B cell (primary cell): ENCODE data around the gene ODF2L. TPM values are rescaled to one million over a fixed set of nuclear protein-coding genes. Genes with fewer than 3 reads are reported as not detected.

Source experiments
- ATAC-seq: fragments of 200-7000 bp; cut with Tn5 transposase; one replicate; pipeline ENCODE4 v1.10.0; 2021; ENCODE audit warnings: low read depth, mild to moderate bottlenecking, moderate number of reproducible peaks, moderate library complexity
- CTCF ChIA-PET: fragments of 350-600 bp; sonication (Branson Sonifier 250); formaldehyde crosslinking; loops from one replicate; lab custom pipeline; 2021; ENCODE audit warnings: antibody characterized with exemption, inconsistent platforms; lab: Charles Lee
- POLR2A ChIA-PET: fragments of 350-600 bp; sonication (Branson Sonifier 250); formaldehyde crosslinking; loops from one replicate; lab custom pipeline; 2021; ENCODE audit warnings: antibody characterized with exemption; lab: Charles Lee
- DNase-seq: peaks from one replicate; pipeline ENCODE4 v3.0.0; 2013
- H2AFZ ChIP-seq: 2 replicates; pipeline ENCODE4 v1.6.1; 2012; ENCODE audit warnings: mild to moderate bottlenecking, low read depth, low read length; ENCODE audit not compliant: insufficient read depth, poor library complexity, severe bottlenecking
- H3K27ac ChIP-seq, 2 donors: 1 replicate in 1 of 2; 2 replicates in 1 of 2; pipeline ENCODE4 v1.5.1; 2012 to 2013; ENCODE audit warnings: low read length in 2 of 2, mild to moderate bottlenecking in 2 of 2, moderate library complexity in 1 of 2
- H3K27me3 ChIP-seq, 4 experiments: fragments of 200-600 bp in 1 of 4; sonication (generic) in 1 of 4; replicated peaks in 1 of 4; 1 replicate in 2 of 4; 2 replicates in 2 of 4; pipeline versions ENCODE4 v1.6.1 to v1.7.0; 2013 to 2016; ENCODE audit warnings: low read length in 3 of 4, mild to moderate bottlenecking in 2 of 4, mixed read lengths in 1 of 4, moderate library complexity in 1 of 4; ENCODE audit not compliant: insufficient read depth in 4 of 4, control insufficient read depth in 3 of 4; ENCODE audit errors: control extremely low read depth in 1 of 4
- H3K36me3 ChIP-seq, 2 experiments: replicated peaks in 1 of 2; 1 replicate in 1 of 2; 2 replicates in 1 of 2; pipeline versions ENCODE4 v1.6.1 to v1.7.1; 2013; ENCODE audit warnings: low read length in 1 of 2; ENCODE audit not compliant: insufficient read depth in 2 of 2, control insufficient read depth in 1 of 2; ENCODE audit errors: control extremely low read depth in 1 of 2, extremely low read depth in 1 of 2
- H3K4me1 ChIP-seq, 2 donors: fragments of 200-600 bp in 1 of 2; sonication (generic) in 1 of 2; 1 replicate in 1 of 2; 2 replicates in 1 of 2; pipeline versions ENCODE4 v1.5.1 to v1.6.1; 2013 to 2017; ENCODE audit warnings: low read length in 2 of 2; ENCODE audit not compliant: control insufficient read depth in 2 of 2, insufficient read depth in 2 of 2
- H3K4me2 ChIP-seq: replicated peaks from 2 replicates; pipeline ENCODE3; 2012; ENCODE audit warnings: mild to moderate bottlenecking, low read depth, low read length; ENCODE audit not compliant: poor library complexity, severe bottlenecking
- H3K4me3 ChIP-seq, 5 experiments: fragments of 200-600 bp in 1 of 5; sonication (generic) in 1 of 5; 1 replicate in 3 of 5; 2 replicates in 2 of 5; pipeline versions ENCODE4 v1.5.1 to v1.7.0; 2011 to 2016; ENCODE audit warnings: low read length in 4 of 5, mild to moderate bottlenecking in 4 of 5, low read depth in 2 of 5, control low read depth in 1 of 5, moderate library complexity in 1 of 5; ENCODE audit not compliant: insufficient read depth in 1 of 5; ENCODE audit errors: control extremely low read depth in 1 of 5, extremely low read depth in 1 of 5
- H3K79me2 ChIP-seq: fragments of 200-600 bp; sonication (generic); one replicate; pipeline ENCODE4 v1.6.0; 2016; ENCODE audit warnings: low read length; ENCODE audit not compliant: control insufficient read depth, insufficient read depth
- H3K9ac ChIP-seq: fragments of 200-600 bp; sonication (generic); 2 replicates; pipeline ENCODE4 v1.6.1; 2017; ENCODE audit warnings: mild to moderate bottlenecking, low read length, moderate library complexity
- H3K9me3 ChIP-seq, 3 donors: one replicate each; pipeline versions ENCODE4 v1.6.1 to v1.7.1; 2013; ENCODE audit warnings: low read length in 2 of 3; ENCODE audit not compliant: control insufficient read depth in 2 of 3, insufficient read depth in 1 of 3; ENCODE audit errors: control extremely low read depth in 1 of 3
- H4K20me1 ChIP-seq: 2 replicates; pipeline ENCODE4 v1.6.0; 2012; ENCODE audit warnings: mild to moderate bottlenecking, low read length; ENCODE audit not compliant: insufficient read depth, control insufficient read depth, poor library complexity, severe bottlenecking
- H3K27ac Mint-ChIP-seq: one replicate; pipeline ENCODE4 v1.8.0; 2021; ENCODE audit warnings: mixed read lengths
- H3K27me3 Mint-ChIP-seq: one replicate; pipeline ENCODE4 v1.8.0; 2021; ENCODE audit warnings: mixed read lengths
- H3K4me1 Mint-ChIP-seq: one replicate; pipeline ENCODE4 v1.8.0; 2021; ENCODE audit warnings: mixed read lengths
- H3K4me3 Mint-ChIP-seq: one replicate; pipeline ENCODE4 v1.8.0; 2021; ENCODE audit warnings: mixed read lengths
- H3K9me3 Mint-ChIP-seq: one replicate; pipeline ENCODE4 v1.8.0; 2022; ENCODE audit warnings: mixed read lengths; ENCODE audit not compliant: insufficient read depth
- CTCF ChIP-seq: fragments of 200-600 bp; IDR thresholded peaks from one replicate; pipeline ENCODE4 v1.8.0; 2022; ENCODE audit warnings: antibody characterized with exemption, mild to moderate bottlenecking
- EZH2 ChIP-seq: IDR thresholded peaks from 2 replicates; pipeline ENCODE4 v1.6.1; 2012; ENCODE audit warnings: borderline replicate concordance, low read depth, mild to moderate bottlenecking, moderate library complexity, low read length; ENCODE audit not compliant: insufficient read depth, poor library complexity, severe bottlenecking
- intact Hi-C: fragments of 100-400 bp; cut with micrococcal nuclease; formaldehyde crosslinking; loops from one replicate; pipeline ENCODE4 v1.10.0; 2022
- polyA plus RNA-seq: library from polyadenylated mRNA; depleted of rRNA; stranded (reverse); fragments of >200 nt; gene quantifications from 2 replicates; pipeline ENCODE4 v1.2.3, GENCODE V29; 2012
- total RNA-seq, 2 donors: library from RNA; stranded (reverse); fragments of 120-200 nt in 1 of 2; gene quantifications; 1 replicate in 1 of 2; 2 replicates in 1 of 2; pipeline versions ENCODE4 v1.2.3 to v1.2.4, GENCODE V29; 2013 to 2022

The ODF2L gene
- total and polyA plus RNA-seq, 2 donors (not counting 1 experiment from before 2014, with no cell fraction given), result 13.0 to 61.3 TPM

GRCh38 chr1:86389307-86389706 is 6.8 kb downstream of the ODF2L start:
- Mint-ChIP-seq H3K27ac (peak overlapping the region; percentile 83), H3K4me3 (peak overlapping the region; percentile 64), H3K27me3 (no peaks in the 10 kb centered on the region), H3K4me1 (peaks cover 32% of the 10 kb centered on the region), H3K9me3 (peaks cover 3% of the 10 kb centered on the region)
- Histone ChIP-seq H4K20me1 (no peaks in the 10 kb centered on the region), H3K36me3 (no peaks in the 10 kb centered on the region), H3K27ac (peak overlapping the region in 1 of 2 donors; percentile 45), H3K9me3 (no peaks in the 10 kb centered on the region), H3K4me3 (no peak overlapping the region), H2AFZ (no peak overlapping the region), H3K4me2 (peak overlapping the region; percentile 1), H3K27me3 (no peaks in the 10 kb centered on the region), H3K9ac (no peak overlapping the region), H3K79me2 (peaks cover 29% of the 10 kb centered on the region), H3K4me1 (peaks cover 0 to 9% of the 10 kb centered on the region in 2 donors)
- ChIA-PET POLR2A (no interaction called here), CTCF (interaction anchor here (1.0 to 1.5 kb wide), 3 partner anchors 9 to 314 kb away, joined by 3 to 8 read pairs (median 8); partner anchors contain the start of gene SH3GLB1)
- TF ChIP-seq CTCF (no peak), EZH2 (no peak)
- intact Hi-C loops, result loop anchor here (10.0 kb wide), 1 partner anchor 685 kb away; the partner anchor contains the start of gene ZNHIT6
- DNase-seq, result no peak
- ATAC-seq, result no peak

- no peak overlapping the region for H3K27ac Mint-ChIP-seq
- no peaks in the 10 kb centered on the region for H3K27me3 ChIP-seq
- DNase-seq, result no peak
- ATAC-seq, result no peak
- no peaks in the 10 kb centered on the region for H3K9me3 ChIP-seq
- H3K4me1 ChIP-seq, result peaks cover 0 to 9% of the 10 kb centered on the region in 2 donors
- H3K27ac ChIP-seq, result no peak overlapping the region
- ChIA-PET POLR2A (no interaction called here), CTCF (interaction anchor here (1.3 to 2.0 kb wide), 2 partner anchors 9 to 85 kb away, joined by 5 to 8 read pairs; no protein-coding TSS in a partner anchor)
- no peaks in the 10 kb centered on the region for H4K20me1 ChIP-seq
- H3K9ac ChIP-seq, result no peak overlapping the region
- H2AFZ ChIP-seq, result no peak overlapping the region
- peaks cover 29% of the 10 kb centered on the region for H3K79me2 ChIP-seq
- H3K27me3 Mint-ChIP-seq, result no peaks in the 10 kb centered on the region
- intact Hi-C loops, result loop anchor here (10.0 kb wide), 1 partner anchor 684 kb away; the partner anchor contains the start of gene ZNHIT6
- no peak overlapping the region for H3K4me3 ChIP-seq
- no peak for TF ChIP-seq CTCF
- no peak for TF ChIP-seq EZH2
- peak overlapping the region; percentile 1 for H3K4me2 ChIP-seq
- no peak overlapping the region for H3K4me3 Mint-ChIP-seq
- peaks cover 3% of the 10 kb centered on the region for H3K9me3 Mint-ChIP-seq
- no peaks in the 10 kb centered on the region for H3K36me3 ChIP-seq
- peaks cover 30% of the 10 kb centered on the region for H3K4me1 Mint-ChIP-seq
Observed at GRCh38 chr1:86388777-86389176, 7.3 kb downstream of the ODF2L start.
